ENCODE results near the gene JAG1. TPM values are rescaled to one million over a fixed set of nuclear protein-coding genes. Genes with fewer than 3 reads are reported as not detected.

The JAG1 gene
- total and polyA plus RNA-seq, 9 of the 15 experiments (the other 6 are each of a cell fraction or from before 2014, with no cell fraction given), result 0.04 to 0.40 (median 0.07) TPM

DNA sequence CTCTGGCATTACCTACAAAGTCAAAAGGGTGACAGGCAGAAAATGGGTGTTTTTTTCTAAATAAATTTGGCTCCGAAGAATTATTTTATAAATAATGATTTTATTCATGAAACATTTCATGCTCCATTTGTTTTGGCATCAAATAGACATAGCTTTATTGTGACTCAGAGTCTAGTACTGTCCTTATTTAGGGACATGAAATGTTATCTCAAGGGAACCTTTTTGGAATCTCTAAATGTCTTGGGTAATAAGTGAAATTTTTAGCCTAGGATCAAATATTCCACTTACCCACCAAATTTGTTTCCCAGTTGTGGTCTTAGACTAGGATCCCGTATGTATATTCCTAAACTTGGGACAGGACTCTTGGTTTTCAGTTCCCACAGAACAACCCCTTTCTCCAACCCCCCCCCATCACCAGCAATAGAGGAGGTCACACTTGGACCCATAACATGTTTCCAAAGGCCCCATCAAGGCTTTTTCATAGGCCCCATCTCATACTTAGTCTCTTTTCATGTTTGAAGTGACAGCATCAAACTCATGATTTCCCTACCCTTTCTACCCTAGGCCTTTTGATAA is 81.8 kb downstream of the JAG1 start:
- DNase-seq (ENCODE audit: extremely low read depth in 1 of 4, low spot score in 3 of 4), result no peak
- no peak overlapping the region for H2AFZ ChIP-seq (ENCODE audit: low read depth, low read length)
- H3K9me3 ChIP-seq (replicated peaks; ENCODE audit: control insufficient read depth, insufficient read depth, low read depth, low read length), result no peaks in the 10 kb centered on the region
- no peaks in the 10 kb centered on the region for H3K27me3 ChIP-seq (ENCODE audit: control insufficient read depth in 2 of 2, insufficient read depth in 2 of 2, low read length in 2 of 2)
- in situ Hi-C loops (cut with MboI), result no loop called here
- no peak for ATAC-seq
- no peak for FAIRE-seq
- TF ChIP-seq, protein P1, sequence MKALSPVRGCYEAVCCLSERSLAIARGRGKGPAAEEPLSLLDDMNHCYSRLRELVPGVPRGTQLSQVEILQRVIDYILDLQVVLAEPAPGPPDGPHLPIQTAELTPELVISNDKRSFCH (CRISPR knock-in tag; IDR thresholded peaks at IDR 0.05), result no peak
- TF ChIP-seq, protein P1 (tag; IDR thresholded peaks at IDR 0.05), result no peak
- no peak for TF ChIP-seq ELF1 (tag; IDR thresholded peaks at IDR 0.05)
- TF ChIP-seq ZNF764 (CRISPR knock-in tag; IDR thresholded peaks at IDR 0.05; ENCODE audit: low read depth), result no peak
- TF ChIP-seq, protein P2, sequence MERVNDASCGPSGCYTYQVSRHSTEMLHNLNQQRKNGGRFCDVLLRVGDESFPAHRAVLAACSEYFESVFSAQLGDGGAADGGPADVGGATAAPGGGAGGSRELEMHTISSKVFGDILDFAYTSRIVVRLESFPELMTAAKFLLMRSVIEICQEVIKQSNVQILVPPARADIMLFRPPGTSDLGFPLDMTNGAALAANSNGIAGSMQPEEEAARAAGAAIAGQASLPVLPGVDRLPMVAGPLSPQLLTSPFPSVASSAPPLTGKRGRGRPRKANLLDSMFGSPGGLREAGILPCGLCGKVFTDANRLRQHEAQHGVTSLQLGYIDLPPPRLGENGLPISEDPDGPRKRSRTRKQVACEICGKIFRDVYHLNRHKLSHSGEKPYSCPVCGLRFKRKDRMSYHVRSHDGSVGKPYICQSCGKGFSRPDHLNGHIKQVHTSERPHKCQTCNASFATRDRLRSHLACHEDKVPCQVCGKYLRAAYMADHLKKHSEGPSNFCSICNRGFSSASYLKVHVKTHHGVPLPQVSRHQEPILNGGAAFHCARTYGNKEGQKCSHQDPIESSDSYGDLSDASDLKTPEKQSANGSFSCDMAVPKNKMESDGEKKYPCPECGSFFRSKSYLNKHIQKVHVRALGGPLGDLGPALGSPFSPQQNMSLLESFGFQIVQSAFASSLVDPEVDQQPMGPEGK (CRISPR knock-in tag; IDR thresholded peaks at IDR 0.05; ENCODE audit: borderline replicate concordance), result no peak
- TF ChIP-seq MAFF (IDR thresholded peaks at IDR 0.05; ENCODE audit: low read length), result no peak
- no peak for TF ChIP-seq ZNF133 (CRISPR knock-in tag; IDR thresholded peaks at IDR 0.05)
- no peak for TF ChIP-seq RAD21 (CRISPR knock-in tag; conservative IDR thresholded peaks at IDR 0.05 in 1 of 2, IDR thresholded peaks at IDR 0.05 in 1 of 2)
- TF ChIP-seq, protein P3, sequence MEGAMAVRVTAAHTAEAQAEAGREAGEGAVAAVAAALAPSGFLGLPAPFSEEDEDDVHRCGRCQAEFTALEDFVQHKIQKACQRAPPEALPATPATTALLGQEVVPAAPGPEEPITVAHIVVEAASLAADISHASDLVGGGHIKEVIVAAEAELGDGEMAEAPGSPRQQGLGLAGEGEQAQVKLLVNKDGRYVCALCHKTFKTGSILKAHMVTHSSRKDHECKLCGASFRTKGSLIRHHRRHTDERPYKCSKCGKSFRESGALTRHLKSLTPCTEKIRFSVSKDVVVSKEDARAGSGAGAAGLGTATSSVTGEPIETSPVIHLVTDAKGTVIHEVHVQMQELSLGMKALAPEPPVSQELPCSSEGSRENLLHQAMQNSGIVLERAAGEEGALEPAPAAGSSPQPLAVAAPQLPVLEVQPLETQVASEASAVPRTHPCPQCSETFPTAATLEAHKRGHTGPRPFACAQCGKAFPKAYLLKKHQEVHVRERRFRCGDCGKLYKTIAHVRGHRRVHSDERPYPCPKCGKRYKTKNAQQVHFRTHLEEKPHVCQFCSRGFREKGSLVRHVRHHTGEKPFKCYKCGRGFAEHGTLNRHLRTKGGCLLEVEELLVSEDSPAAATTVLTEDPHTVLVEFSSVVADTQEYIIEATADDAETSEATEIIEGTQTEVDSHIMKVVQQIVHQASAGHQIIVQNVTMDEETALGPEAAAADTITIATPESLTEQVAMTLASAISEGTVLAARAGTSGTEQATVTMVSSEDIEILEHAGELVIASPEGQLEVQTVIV (CRISPR knock-in tag; IDR thresholded peaks at IDR 0.05; ENCODE audit: borderline replicate concordance), result no peak
- no peak for TF ChIP-seq ZNF253 (CRISPR knock-in tag; conservative IDR thresholded peaks at IDR 0.05)
- TF ChIP-seq, protein P4, sequence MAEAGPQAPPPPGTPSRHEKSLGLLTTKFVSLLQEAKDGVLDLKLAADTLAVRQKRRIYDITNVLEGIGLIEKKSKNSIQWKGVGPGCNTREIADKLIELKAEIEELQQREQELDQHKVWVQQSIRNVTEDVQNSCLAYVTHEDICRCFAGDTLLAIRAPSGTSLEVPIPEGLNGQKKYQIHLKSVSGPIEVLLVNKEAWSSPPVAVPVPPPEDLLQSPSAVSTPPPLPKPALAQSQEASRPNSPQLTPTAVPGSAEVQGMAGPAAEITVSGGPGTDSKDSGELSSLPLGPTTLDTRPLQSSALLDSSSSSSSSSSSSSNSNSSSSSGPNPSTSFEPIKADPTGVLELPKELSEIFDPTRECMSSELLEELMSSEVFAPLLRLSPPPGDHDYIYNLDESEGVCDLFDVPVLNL (CRISPR knock-in tag; IDR thresholded peaks at IDR 0.05; ENCODE audit: low read depth), result no peak
- TF ChIP-seq MAZ (CRISPR knock-in tag; conservative IDR thresholded peaks at IDR 0.05 in 1 of 2, IDR thresholded peaks at IDR 0.05 in 1 of 2), result no peak
- no peak for TF ChIP-seq PRMT5 (CRISPR knock-in tag; IDR thresholded peaks at IDR 0.05)
- no peak for TF ChIP-seq TFAM (CRISPR knock-in tag; conservative IDR thresholded peaks at IDR 0.05)
- no peak for TF ChIP-seq SMARCA4 (IDR thresholded peaks at IDR 0.05)
- no peak overlapping the region for H3K4me2 ChIP-seq (ENCODE audit: insufficient read depth, low read length)
- H3K36me3 ChIP-seq (ENCODE audit: control insufficient read depth, insufficient read depth, low read length), result no peaks in the 10 kb centered on the region
- no peak overlapping the region for H3K4me3 ChIP-seq
- no peaks in the 10 kb centered on the region; a peak in 1 of 5 replicates for H3K4me1 ChIP-seq (replicated peaks in 1 of 2; ENCODE audit: control insufficient read depth in 2 of 2, insufficient read depth in 2 of 2, low read length in 2 of 2)
- intact Hi-C loops (cut with micrococcal nuclease), result no loop called here
- H3K79me2 ChIP-seq (ENCODE audit: control insufficient read depth, insufficient read depth, low read length), result no peaks in the 10 kb centered on the region
- H3K9me1 ChIP-seq (ENCODE audit: control insufficient read depth, insufficient read depth, low read length), result no peaks in the 10 kb centered on the region
- CTCF ChIA-PET (ENCODE audit: low intra/inter-chr PET ratio), result no interaction called here
- no peak overlapping the region for H3K27ac ChIP-seq (ENCODE audit: extremely low read depth, low read depth, low read length)
- POLR2A ChIA-PET, result no interaction called here
- 53% methylated on average over 2 of the region's 2 CpGs for WGBS (ENCODE audit: insufficient coverage, low coverage, missing lambda C conversion rate)
- BruUV-seq (replicated peaks), result no TSS peak
- H3K9ac ChIP-seq (ENCODE audit: insufficient read depth in 1 of 2, low read depth in 2 of 2, low read length in 2 of 2), result no peak overlapping the region
- H4K20me1 ChIP-seq (replicated peaks; ENCODE audit: control insufficient read depth, insufficient read depth, low read length), result no peaks in the 10 kb centered on the region

Measured in K562 (cell line).